Measurements from ENCODE around the gene RPL29.

RPL29 gene

DNA sequence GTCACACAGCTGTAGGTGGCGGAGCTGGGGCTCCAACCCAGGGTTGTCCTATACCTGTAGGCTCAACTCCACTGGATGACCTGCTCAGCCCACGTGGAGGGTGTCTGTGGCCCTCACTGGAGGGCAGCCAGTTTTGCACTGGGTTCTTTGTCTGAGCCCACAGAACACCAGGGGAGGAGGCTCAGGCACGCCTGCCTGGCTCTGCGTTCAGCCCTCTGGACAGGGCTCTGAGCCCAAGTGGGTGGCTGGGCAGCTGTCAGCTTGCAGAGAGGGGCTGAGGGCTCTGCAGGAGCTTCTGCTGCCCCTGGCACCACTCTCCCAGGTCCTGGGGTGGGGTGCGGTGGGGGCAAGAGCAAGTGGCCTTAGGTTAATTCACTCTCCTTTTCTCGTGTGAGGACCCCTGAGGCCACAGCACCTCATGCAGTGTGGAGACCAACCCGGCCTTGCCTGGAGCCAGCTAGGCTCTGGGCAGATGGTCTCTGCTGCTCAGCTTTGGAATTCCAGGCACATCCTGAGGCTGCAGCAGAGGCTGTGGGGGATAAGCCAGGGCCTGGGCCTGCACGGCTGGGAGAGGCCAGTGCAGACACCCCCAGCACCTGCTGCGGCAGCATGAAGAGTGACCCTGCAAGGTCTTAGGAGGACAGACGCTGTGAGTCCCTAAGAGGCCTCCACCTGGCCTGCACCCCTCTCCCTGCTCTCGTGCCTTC, 37.2 kb upstream of the RPL29 start:
- H3K36me3 ChIP-seq (ENCODE audit: insufficient read depth, insufficient read length, low read length) = no peaks in the 10 kb centered on the region
- H3K4me3 ChIP-seq (ENCODE audit: insufficient read length, low read depth) = no peak overlapping the region
- H3K9me3 ChIP-seq (ENCODE audit: insufficient read depth, low read length) = no peaks in the 10 kb centered on the region
- no peaks in the 10 kb centered on the region for H3K27me3 ChIP-seq (ENCODE audit: insufficient read depth, insufficient read length)
- DNase-seq (ENCODE audit: low read depth, low spot score) = no peak
- H3K9ac ChIP-seq (ENCODE audit: insufficient read length, low read depth) = no peak overlapping the region
- peaks cover 35% of the 10 kb centered on the region for H3K4me1 ChIP-seq (ENCODE audit: insufficient read depth, insufficient read length)
- no peak for TF ChIP-seq SUZ12 (IDR thresholded peaks at IDR 0.05; ENCODE audit: extremely low read depth, insufficient read depth, insufficient read length)
- no peak for TF ChIP-seq YY1 (IDR thresholded peaks at IDR 0.05; ENCODE audit: insufficient read depth, insufficient read length)
- TF ChIP-seq ZNF274 (IDR thresholded peaks at IDR 0.05; ENCODE audit: low read depth, low read length) = no peak

DNA sequence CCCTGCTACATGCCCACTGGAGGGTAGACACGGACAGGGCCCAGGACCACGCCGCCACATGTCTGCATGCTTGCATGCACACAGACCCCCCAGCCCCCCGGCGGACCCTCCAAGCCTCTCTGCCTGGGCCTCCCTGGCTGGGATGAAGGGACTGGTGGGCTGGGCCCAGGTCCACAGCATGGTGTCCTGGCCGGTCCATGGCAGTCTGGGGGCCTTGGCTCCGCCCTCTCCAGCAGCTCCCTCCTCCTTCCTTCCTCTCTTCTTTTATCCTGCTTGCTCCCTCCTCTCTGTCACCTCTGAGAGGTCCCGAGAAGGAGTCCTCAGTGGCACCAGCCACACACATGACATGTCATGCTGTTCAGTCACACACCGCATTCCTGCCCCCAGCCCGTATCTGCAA, 36.2 kb upstream of the RPL29 start:
- no peaks in the 10 kb centered on the region for H3K36me3 ChIP-seq (ENCODE audit: insufficient read depth, insufficient read length, low read length)
- TF ChIP-seq SUZ12 (IDR thresholded peaks at IDR 0.05; ENCODE audit: extremely low read depth, insufficient read depth, insufficient read length) (no peak), ZNF274 (IDR thresholded peaks at IDR 0.05; ENCODE audit: low read depth, low read length) (no peak), YY1 (IDR thresholded peaks at IDR 0.05; ENCODE audit: insufficient read depth, insufficient read length) (no peak)
- no peak overlapping the region for H3K4me3 ChIP-seq (ENCODE audit: insufficient read length, low read depth)
- peaks cover 29% of the 10 kb centered on the region for H3K4me1 ChIP-seq (ENCODE audit: insufficient read depth, insufficient read length)
- H3K27me3 ChIP-seq (ENCODE audit: insufficient read depth, insufficient read length) = no peaks in the 10 kb centered on the region
- no peaks in the 10 kb centered on the region for H3K9me3 ChIP-seq (ENCODE audit: insufficient read depth, low read length)
- no peak overlapping the region for H3K9ac ChIP-seq (ENCODE audit: insufficient read length, low read depth)
- DNase-seq (ENCODE audit: low read depth, low spot score) = no peak

DNA sequence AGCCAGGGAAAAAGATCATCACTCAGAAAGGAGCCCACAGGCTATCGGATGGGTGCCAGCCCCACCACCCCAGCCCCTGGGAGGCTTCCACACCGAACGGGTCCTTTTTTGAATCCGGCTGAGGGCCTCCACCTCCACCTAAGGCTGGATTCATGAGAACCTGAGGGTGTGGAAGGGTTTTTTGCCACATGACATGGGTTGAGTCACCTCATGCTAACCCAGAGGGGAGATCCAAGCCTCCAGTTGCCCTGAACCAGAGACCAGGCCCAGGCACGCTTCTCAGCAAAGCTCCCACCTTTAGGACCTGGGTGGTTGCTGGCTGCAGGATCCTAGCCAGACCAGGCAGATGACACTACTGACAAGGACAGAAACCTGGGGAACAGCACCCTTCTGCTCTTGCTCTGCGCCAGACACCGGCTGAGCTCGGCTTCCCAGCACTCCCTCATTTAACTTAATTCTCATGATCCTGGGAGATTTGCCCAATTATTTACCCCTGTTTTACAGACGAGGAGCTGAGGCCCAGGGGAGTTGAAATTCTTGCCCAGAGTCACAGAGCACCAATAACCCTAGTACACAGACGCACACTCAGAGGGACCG, 35.1 kb upstream of the RPL29 start:
- peaks cover 28% of the 10 kb centered on the region for H3K4me1 ChIP-seq (ENCODE audit: insufficient read depth, insufficient read length)
- TF ChIP-seq ZNF274 (IDR thresholded peaks at IDR 0.05; ENCODE audit: low read depth, low read length) (no peak), YY1 (IDR thresholded peaks at IDR 0.05; ENCODE audit: insufficient read depth, insufficient read length) (no peak), SUZ12 (IDR thresholded peaks at IDR 0.05; ENCODE audit: extremely low read depth, insufficient read depth, insufficient read length) (no peak)
- no peak overlapping the region for H3K9ac ChIP-seq (ENCODE audit: insufficient read length, low read depth)
- H3K36me3 ChIP-seq (ENCODE audit: insufficient read depth, insufficient read length, low read length) = no peaks in the 10 kb centered on the region
- H3K9me3 ChIP-seq (ENCODE audit: insufficient read depth, low read length) = no peaks in the 10 kb centered on the region
- no peak for DNase-seq (ENCODE audit: low read depth, low spot score)
- H3K27me3 ChIP-seq (ENCODE audit: insufficient read depth, insufficient read length) = no peaks in the 10 kb centered on the region
- no peak overlapping the region for H3K4me3 ChIP-seq (ENCODE audit: insufficient read length, low read depth)

DNA sequence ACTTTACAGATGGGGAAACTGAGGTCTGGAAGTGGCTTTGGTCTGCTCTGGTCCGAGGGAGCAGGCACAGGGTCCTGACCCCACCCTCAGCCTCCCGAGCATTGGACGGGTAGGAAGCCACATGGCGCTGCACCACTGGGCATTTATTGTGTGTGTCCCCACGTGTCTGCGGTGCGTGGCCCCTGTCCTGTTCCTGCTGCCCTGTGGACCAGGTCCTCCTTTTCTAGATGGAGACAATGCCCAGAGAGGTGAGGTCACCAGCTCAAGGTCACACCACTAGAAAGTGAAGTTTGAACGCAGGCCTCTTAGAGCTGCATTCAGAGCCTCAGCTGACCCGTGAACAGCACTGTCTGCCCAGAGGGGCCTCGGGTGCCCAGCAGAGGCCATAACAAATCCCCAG, 33.8 kb upstream of the RPL29 start:
- TF ChIP-seq YY1 (IDR thresholded peaks at IDR 0.05; ENCODE audit: insufficient read depth, insufficient read length) (no peak), ZNF274 (IDR thresholded peaks at IDR 0.05; ENCODE audit: low read depth, low read length) (no peak), SUZ12 (IDR thresholded peaks at IDR 0.05; ENCODE audit: extremely low read depth, insufficient read depth, insufficient read length) (no peak)
- no peak overlapping the region for H3K9ac ChIP-seq (ENCODE audit: insufficient read length, low read depth)
- DNase-seq (ENCODE audit: low read depth, low spot score) = no peak
- H3K27me3 ChIP-seq (ENCODE audit: insufficient read depth, insufficient read length) = no peaks in the 10 kb centered on the region
- no peak overlapping the region for H3K4me3 ChIP-seq (ENCODE audit: insufficient read length, low read depth)
- H3K9me3 ChIP-seq (ENCODE audit: insufficient read depth, low read length) = no peaks in the 10 kb centered on the region
- H3K36me3 ChIP-seq (ENCODE audit: insufficient read depth, insufficient read length, low read length) = no peaks in the 10 kb centered on the region
- H3K4me1 ChIP-seq (ENCODE audit: insufficient read depth, insufficient read length) = peaks cover 33% of the 10 kb centered on the region

DNA sequence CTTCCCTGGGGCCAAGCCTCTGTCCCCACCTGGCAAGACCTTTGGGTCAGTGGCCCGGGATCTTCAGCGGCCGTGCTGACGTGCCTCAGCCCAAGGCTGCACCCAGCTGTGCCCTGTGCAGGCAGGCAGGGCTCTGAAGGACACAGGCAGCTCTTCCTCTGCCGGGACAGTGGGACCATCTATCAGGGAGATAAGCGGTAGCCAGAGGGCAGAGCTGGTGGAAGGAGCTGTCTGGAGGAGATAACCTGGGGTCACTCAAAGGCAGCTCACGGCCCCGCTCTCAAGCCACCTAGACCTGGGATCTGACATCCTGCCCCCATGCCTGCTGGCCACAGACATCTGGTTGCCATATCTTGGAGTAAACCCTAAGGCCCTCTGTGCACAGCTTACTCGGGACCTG, 33.4 kb upstream of the RPL29 start:
- Histone ChIP-seq H3K9me3 (ENCODE audit: insufficient read depth, low read length) (no peaks in the 10 kb centered on the region), H3K36me3 (ENCODE audit: insufficient read depth, insufficient read length, low read length) (no peaks in the 10 kb centered on the region), H3K9ac (ENCODE audit: insufficient read length, low read depth) (no peak overlapping the region), H3K4me1 (ENCODE audit: insufficient read depth, insufficient read length) (peaks cover 30% of the 10 kb centered on the region), H3K4me3 (ENCODE audit: insufficient read length, low read depth) (no peak overlapping the region), H3K27me3 (ENCODE audit: insufficient read depth, insufficient read length) (no peaks in the 10 kb centered on the region)
- no peak for DNase-seq (ENCODE audit: low read depth, low spot score)
- TF ChIP-seq ZNF274 (IDR thresholded peaks at IDR 0.05; ENCODE audit: low read depth, low read length) (no peak), SUZ12 (IDR thresholded peaks at IDR 0.05; ENCODE audit: extremely low read depth, insufficient read depth, insufficient read length) (no peak), YY1 (IDR thresholded peaks at IDR 0.05; ENCODE audit: insufficient read depth, insufficient read length) (no peak)

DNA sequence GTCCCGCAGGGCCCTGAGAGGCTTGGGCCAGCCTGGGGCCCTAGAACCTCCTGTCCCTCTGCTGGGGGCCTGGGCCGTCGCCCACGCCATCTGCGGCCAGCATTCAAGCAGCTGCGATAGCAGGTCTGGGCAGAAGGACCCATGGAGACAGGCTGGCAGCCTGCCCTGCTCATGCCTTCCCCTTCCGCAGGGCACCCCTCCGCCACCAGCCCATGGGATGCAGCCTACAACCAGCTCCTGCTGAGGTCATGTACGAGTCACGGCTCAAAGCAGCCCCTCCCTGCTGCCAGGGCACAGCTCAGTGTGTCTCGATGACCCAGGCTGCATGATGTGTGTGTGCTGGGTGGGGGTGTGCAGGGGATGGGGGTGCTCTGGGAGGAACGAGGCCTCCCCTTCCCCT, 32.9 kb upstream of the RPL29 start:
- Histone ChIP-seq H3K9ac (ENCODE audit: insufficient read length, low read depth) (no peak overlapping the region), H3K36me3 (ENCODE audit: insufficient read depth, insufficient read length, low read length) (no peaks in the 10 kb centered on the region), H3K9me3 (ENCODE audit: insufficient read depth, low read length) (no peaks in the 10 kb centered on the region), H3K27me3 (ENCODE audit: insufficient read depth, insufficient read length) (no peaks in the 10 kb centered on the region), H3K4me1 (ENCODE audit: insufficient read depth, insufficient read length) (peaks cover 30% of the 10 kb centered on the region), H3K4me3 (ENCODE audit: insufficient read length, low read depth) (no peak overlapping the region)
- TF ChIP-seq YY1 (IDR thresholded peaks at IDR 0.05; ENCODE audit: insufficient read depth, insufficient read length) (no peak), SUZ12 (IDR thresholded peaks at IDR 0.05; ENCODE audit: extremely low read depth, insufficient read depth, insufficient read length) (no peak), ZNF274 (IDR thresholded peaks at IDR 0.05; ENCODE audit: low read depth, low read length) (no peak)
- DNase-seq (ENCODE audit: low read depth, low spot score) = no peak

DNA sequence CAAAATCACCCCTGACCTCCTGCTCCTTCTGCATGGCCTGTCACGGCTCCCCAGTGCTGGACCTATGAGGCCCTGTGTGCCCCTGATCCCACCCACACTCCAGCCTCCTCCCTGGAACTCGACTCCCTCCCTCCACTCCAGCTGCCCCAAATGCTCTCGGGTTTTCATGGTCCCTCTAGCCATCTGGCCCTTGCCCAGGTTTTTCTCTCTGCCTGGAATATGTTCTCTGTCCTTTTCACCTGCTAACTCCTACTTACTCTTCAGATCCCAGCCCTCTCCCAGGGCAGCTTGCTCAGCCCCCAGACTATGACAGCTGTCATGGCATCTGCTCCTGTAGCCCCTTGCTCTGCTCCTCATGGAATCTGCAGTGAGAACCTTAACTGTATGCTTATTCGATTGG, 30.3 kb upstream of the RPL29 start:
- no peak for DNase-seq (ENCODE audit: low read depth, low spot score)

More for the DNA sequence above, 30.3 kb upstream of the RPL29 start:
- Histone ChIP-seq H3K27me3 (ENCODE audit: insufficient read depth, insufficient read length) (no peaks in the 10 kb centered on the region), H3K4me1 (ENCODE audit: insufficient read depth, insufficient read length) (peaks cover 30% of the 10 kb centered on the region), H3K9me3 (ENCODE audit: insufficient read depth, low read length) (no peaks in the 10 kb centered on the region), H3K9ac (ENCODE audit: insufficient read length, low read depth) (no peak overlapping the region), H3K36me3 (ENCODE audit: insufficient read depth, insufficient read length, low read length) (no peaks in the 10 kb centered on the region), H3K4me3 (ENCODE audit: insufficient read length, low read depth) (no peak overlapping the region)
- TF ChIP-seq YY1 (IDR thresholded peaks at IDR 0.05; ENCODE audit: insufficient read depth, insufficient read length) (no peak), ZNF274 (IDR thresholded peaks at IDR 0.05; ENCODE audit: low read depth, low read length) (no peak), SUZ12 (IDR thresholded peaks at IDR 0.05; ENCODE audit: extremely low read depth, insufficient read depth, insufficient read length) (no peak)

All from NT2/D1 (cell line).